Breast epithelium (tissue), 4 donors: ENCODE results near the gene G3BP1. TPM values are rescaled to one million over a fixed set of nuclear protein-coding genes. Genes with fewer than 3 reads are reported as not detected.

Experiments used
- DNase-seq, 2 donors: peaks; one replicate each; pipeline ENCODE4 v3.0.0-alpha.2; 2019; ENCODE audit warnings: low spot score in 2 of 2
- H3K27ac ChIP-seq, 2 donors: fragments of 200-600 bp; sonication (generic) in 1 of 2; one replicate each; pipeline ENCODE4 v1.5.1; 2016 to 2019; ENCODE audit warnings: mild to moderate bottlenecking in 1 of 2
- H3K27me3 ChIP-seq, 2 donors: fragments of 200-600 bp; sonication (generic) in 1 of 2; one replicate each; pipeline versions ENCODE4 v1.5.1 to v1.6.0; 2017 to 2019; ENCODE audit warnings: control low read depth in 1 of 2, mild to moderate bottlenecking in 1 of 2
- H3K36me3 ChIP-seq: fragments of 200-600 bp; one replicate; pipeline ENCODE4 v1.5.1; 2019
- H3K4me1 ChIP-seq, 2 donors: fragments of 200-600 bp; sonication (generic); one replicate each; pipeline ENCODE4 v1.5.1; 2016 to 2019; ENCODE audit warnings: control low read depth in 1 of 2
- H3K4me3 ChIP-seq, 3 donors: fragments of 200-600 bp; sonication (generic); 1 replicate in 2 of 3; 2 replicates in 1 of 3; pipeline ENCODE4 v1.5.1; 2016 to 2019; ENCODE audit warnings: mild to moderate bottlenecking in 3 of 3, moderate library complexity in 2 of 3
- H3K9me3 ChIP-seq, 2 donors: fragments of 200-600 bp; sonication (generic) in 1 of 2; one replicate each; pipeline ENCODE4 v1.5.1; 2016 to 2019; ENCODE audit warnings: control low read depth in 1 of 2
- CTCF ChIP-seq, 3 donors: fragments of 450-650 bp; IDR thresholded peaks; one replicate each; pipeline ENCODE4 v1.5.1; 2016 to 2017; ENCODE audit warnings: antibody characterized with exemption in 3 of 3, mild to moderate bottlenecking in 3 of 3, moderate library complexity in 3 of 3
- POLR2A ChIP-seq: fragments of 450-650 bp; IDR thresholded peaks from one replicate; pipeline ENCODE4 v1.6.1; 2016; ENCODE audit warnings: antibody characterized with exemption, mild to moderate bottlenecking, moderate library complexity
- POLR2AphosphoS5 ChIP-seq, 3 donors: sonication (generic); formaldehyde crosslinking; IDR thresholded peaks; one replicate each; pipeline ENCODE4 v1.6.1; 2017; ENCODE audit warnings: antibody characterized with exemption in 3 of 3
- intact Hi-C: fragments of 100-400 bp; cut with DNase I; formaldehyde crosslinking; loops from one replicate; pipeline ENCODE4 v1.15.1; 2023; ENCODE audit warnings: low total_unique reads
- total RNA-seq, 3 donors: library from RNA; depleted of rRNA; stranded (reverse); fragments of >200 nt; gene quantifications; one replicate each; pipeline ENCODE4 v1.1.0, GENCODE V29; 2016

G3BP1 gene
- total RNA-seq, 3 donors from 2014 or later = 98.6 to 128 (median 107) TPM

DNA sequence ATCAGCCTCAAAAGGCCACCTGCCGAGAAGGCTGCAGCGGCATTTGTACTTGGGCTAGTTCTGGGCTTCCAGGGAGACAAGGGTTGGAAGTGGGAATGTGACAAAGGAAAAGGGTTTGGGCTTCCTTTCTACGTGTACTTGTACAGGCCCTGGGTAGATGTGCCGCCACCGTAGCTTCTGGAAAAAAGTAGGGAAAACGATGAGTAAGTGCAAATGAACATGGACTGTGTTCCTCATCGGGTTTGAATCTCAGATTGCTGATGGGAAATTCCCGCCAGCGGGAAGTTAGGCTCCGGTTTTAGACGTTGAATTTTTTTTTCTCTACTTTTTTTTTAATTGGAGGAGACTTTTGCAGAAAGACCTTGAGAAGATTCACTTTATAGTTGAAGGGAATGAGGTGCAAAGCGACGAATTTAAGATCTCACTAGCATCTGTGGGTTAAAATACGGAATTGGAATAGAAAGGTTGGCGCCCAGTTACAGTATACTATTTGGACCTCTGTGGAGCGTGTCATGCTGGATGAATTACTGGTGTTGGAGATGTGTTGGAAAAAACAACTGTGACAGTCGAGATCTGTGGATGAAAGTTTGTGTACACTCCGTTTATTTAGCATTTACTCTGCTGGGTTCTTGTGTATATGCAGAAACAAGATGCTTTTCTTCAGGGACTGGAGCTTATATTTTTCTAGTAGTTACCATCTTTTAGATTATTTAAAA, 1.2 kb downstream of the G3BP1 start:
- H3K4me3 ChIP-seq = peak overlapping the region; percentile 65 to 92 (median 92)
- no peak for DNase-seq
- intact Hi-C loops = no loop called here

GRCh38 chr5:151773951-151774350, 2.2 kb downstream of the G3BP1 start:
- H3K36me3 ChIP-seq = no peaks in the 10 kb centered on the region
- DNase-seq = no peak
- TF ChIP-seq POLR2A (no peak), POLR2AphosphoS5 (IDR thresholded peaks at IDR 0.05) (no peak), CTCF (IDR thresholded peaks at IDR 0.05) (no peak)
- H3K27me3 ChIP-seq = no peaks in the 10 kb centered on the region
- peak overlapping the region; percentile 36 to 38 for H3K27ac ChIP-seq
- H3K4me3 ChIP-seq = peak overlapping the region; percentile 65 to 92 (median 92)
- H3K4me1 ChIP-seq = peaks cover 3 to 16% of the 10 kb centered on the region in 2 donors
- H3K9me3 ChIP-seq = no peaks in the 10 kb centered on the region
- intact Hi-C loops = no loop called here

More for the DNA sequence above, 1.2 kb downstream of the G3BP1 start:
- TF ChIP-seq CTCF (IDR thresholded peaks at IDR 0.05) (no peak), POLR2A (no peak), POLR2AphosphoS5 (IDR thresholded peaks at IDR 0.05) (no peak)
- H3K27ac ChIP-seq = peak overlapping the region; percentile 95 to 97
- H3K9me3 ChIP-seq = no peaks in the 10 kb centered on the region
- no peaks in the 10 kb centered on the region for H3K27me3 ChIP-seq
- no peaks in the 10 kb centered on the region for H3K36me3 ChIP-seq
- peaks cover 3 to 16% of the 10 kb centered on the region in 2 donors for H3K4me1 ChIP-seq

- intact Hi-C loops = no loop called here
- Histone ChIP-seq H3K4me3 (peak overlapping the region in 1 of 3 donors; percentile 17), H3K4me1 (peaks cover 3 to 16% of the 10 kb centered on the region in 2 donors)
These were observed 3.4 kb downstream of the G3BP1 start for GRCh38 chr5:151775025-151775606.

DNA sequence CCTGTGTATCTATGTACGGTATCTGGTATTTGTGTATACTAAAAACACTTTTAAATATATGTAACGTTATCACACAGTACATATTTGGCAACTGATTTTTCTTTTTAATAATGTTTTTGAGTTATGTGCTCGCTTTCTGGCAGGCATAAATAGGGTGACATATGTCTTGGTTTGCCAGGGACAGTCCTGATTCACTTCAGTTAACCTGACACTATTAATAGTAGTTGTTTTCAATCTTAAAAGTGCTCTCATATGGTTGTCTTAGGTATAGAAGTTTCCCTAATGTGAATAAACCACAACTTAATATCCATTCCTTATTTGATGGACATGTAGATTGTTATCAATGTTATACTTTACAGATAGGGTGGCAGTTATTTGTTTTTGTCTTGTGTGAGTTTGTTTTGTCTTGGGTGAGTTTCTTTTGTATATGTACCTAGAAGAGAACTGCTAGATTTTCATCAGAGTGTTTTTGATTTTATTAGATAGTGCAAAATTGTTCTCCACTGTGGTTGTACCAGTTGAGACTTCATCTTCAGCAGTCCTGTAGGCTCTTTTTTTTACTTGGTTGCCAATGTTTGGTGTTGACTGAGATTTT, 7.9 kb downstream of the G3BP1 start:
- Histone ChIP-seq H3K9me3 (no peaks in the 10 kb centered on the region), H3K27me3 (no peaks in the 10 kb centered on the region), H3K36me3 (no peaks in the 10 kb centered on the region), H3K27ac (no peak overlapping the region), H3K4me3 (no peak overlapping the region), H3K4me1 (peaks cover 0 to 15% of the 10 kb centered on the region in 2 donors)
- TF ChIP-seq POLR2AphosphoS5 (IDR thresholded peaks at IDR 0.05) (no peak), CTCF (IDR thresholded peaks at IDR 0.05) (no peak), POLR2A (no peak)
- intact Hi-C loops = no loop called here
- no peak for DNase-seq

More at GRCh38 chr5:151775025-151775606, 3.4 kb downstream of the G3BP1 start:
- Histone ChIP-seq H3K36me3 (no peaks in the 10 kb centered on the region), H3K27ac (peak overlapping the region in 1 of 2 donors; percentile 11), H3K9me3 (no peaks in the 10 kb centered on the region), H3K27me3 (no peaks in the 10 kb centered on the region)
- DNase-seq = no peak
- TF ChIP-seq POLR2AphosphoS5 (IDR thresholded peaks at IDR 0.05) (no peak), CTCF (IDR thresholded peaks at IDR 0.05) (no peak), POLR2A (no peak)

GRCh38 chr5:151780348-151780747, 8.6 kb downstream of the G3BP1 start:
- no peak overlapping the region for H3K27ac ChIP-seq
- peaks cover 0 to 8% of the 10 kb centered on the region in 2 donors for H3K4me1 ChIP-seq
- no peaks in the 10 kb centered on the region for H3K9me3 ChIP-seq
- DNase-seq = no peak
- H3K4me3 ChIP-seq = no peak overlapping the region
- H3K27me3 ChIP-seq = no peaks in the 10 kb centered on the region
- intact Hi-C loops = no loop called here
- no peaks in the 10 kb centered on the region for H3K36me3 ChIP-seq
- no peak for TF ChIP-seq POLR2AphosphoS5 (IDR thresholded peaks at IDR 0.05)
- no peak for TF ChIP-seq CTCF (IDR thresholded peaks at IDR 0.05)
- no peak for TF ChIP-seq POLR2A
